OCI-LY1 (cell line): ENCODE results near the gene KCNH2.

ENCODE experiments used
- CTCF ChIP-seq: fragments of 200-600 bp; sonication (generic), shearing (Covaris generic); IDR thresholded peaks from 2 replicates; pipeline ENCODE4 v1.5.1; 2017; ENCODE audit warnings: mild to moderate bottlenecking, antibody characterized with exemption, low read length, moderate library complexity, mixed read lengths
- EZH2 ChIP-seq: fragments of 200-600 bp; sonication (generic), shearing (Covaris generic); IDR thresholded peaks from 2 replicates; pipeline ENCODE4 v1.8.0; 2017; ENCODE audit warnings: borderline replicate concordance, mixed run types, mild to moderate bottlenecking, antibody characterized with exemption, low read length, moderate library complexity, mixed read lengths

DNA sequence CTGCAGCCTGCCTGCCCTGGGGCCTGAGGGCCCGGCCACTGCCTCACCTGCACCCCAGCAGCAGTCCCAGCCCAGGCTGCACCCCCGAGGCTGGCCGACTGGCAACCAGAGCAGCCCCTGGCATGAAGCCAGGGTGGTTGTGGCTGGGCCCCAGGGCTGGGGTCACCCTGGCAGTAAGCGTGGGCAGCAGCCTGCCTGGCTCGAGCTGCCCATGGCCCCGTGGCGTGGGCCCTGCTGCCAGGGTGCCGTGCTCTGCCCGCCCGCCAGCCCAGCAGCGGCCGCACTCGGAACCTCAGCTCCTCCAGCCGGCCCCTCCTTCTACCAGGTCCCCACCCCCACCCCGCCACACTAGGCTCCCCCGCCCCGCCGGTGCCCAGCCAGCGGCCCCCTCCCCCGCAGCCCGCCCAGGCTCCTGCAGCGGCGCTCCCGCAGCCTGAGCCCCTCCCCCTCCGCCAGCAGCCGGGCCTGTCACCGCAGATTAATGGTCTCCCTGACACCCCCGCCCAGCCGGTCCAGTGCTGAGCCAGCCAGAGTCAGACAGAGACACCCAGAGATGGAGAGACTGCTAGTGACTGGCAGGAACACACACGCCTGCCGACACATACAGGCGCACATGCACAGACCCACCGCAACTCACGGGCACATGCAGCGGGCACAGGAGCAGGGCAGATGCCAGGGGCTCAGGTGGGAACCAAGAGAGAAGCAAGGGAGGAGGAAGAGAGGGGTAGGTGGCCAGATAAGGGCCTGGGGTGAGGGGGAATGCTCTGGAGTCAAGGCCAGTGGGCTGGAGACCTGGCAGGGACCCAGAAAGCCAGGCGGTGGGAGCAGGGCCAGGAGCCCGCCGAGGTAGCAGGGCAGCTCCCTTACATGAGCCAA is 22.4 kb downstream of the KCNH2 start:
- no peak for TF ChIP-seq CTCF
- no peak for TF ChIP-seq EZH2
